Sigmoid colon (tissue), 7 donors: ENCODE measurements around the gene CHCHD4. TPM values are rescaled to one million over a fixed set of nuclear protein-coding genes. Genes with fewer than 3 reads are reported as not detected.

ENCODE experiments used
- DNase-seq: peaks from one replicate; pipeline ENCODE4 v3.0.0-alpha.2; 2019
- H3K27ac ChIP-seq, 4 donors: fragments of 200-600 bp; sonication (generic); one replicate each; pipeline ENCODE4 v1.5.1; 2016 to 2019; ENCODE audit warnings: mild to moderate bottlenecking in 1 of 4
- H3K27me3 ChIP-seq, 3 donors: fragments of 200-600 bp; sonication (generic); one replicate each; pipeline ENCODE4 v1.5.1; 2019; ENCODE audit warnings: mild to moderate bottlenecking in 1 of 3
- H3K36me3 ChIP-seq, 4 donors: fragments of 200-600 bp; sonication (generic); one replicate each; pipeline ENCODE4 v1.5.1; 2016 to 2019
- H3K4me1 ChIP-seq, 4 donors: fragments of 200-600 bp; sonication (generic); one replicate each; pipeline ENCODE4 v1.5.1; 2017 to 2019
- H3K4me3 ChIP-seq, 4 donors: fragments of 200-600 bp; sonication (generic); one replicate each; pipeline ENCODE4 v1.5.1; 2017 to 2019; ENCODE audit warnings: mild to moderate bottlenecking in 2 of 4, moderate library complexity in 1 of 4
- H3K9me3 ChIP-seq, 4 donors: fragments of 200-600 bp in 3 of 4; sonication (generic) in 3 of 4; one replicate each; pipeline versions ENCODE4 v1.5.1 to v1.6.1; 2013 to 2019
- CTCF ChIP-seq, 4 experiments: fragments of 450-650 bp in 3 of 4; fragments of 200-600 bp in 1 of 4; IDR thresholded peaks; one replicate each; pipeline ENCODE4 v1.5.1; 2016 to 2019; ENCODE audit warnings: antibody characterized with exemption in 4 of 4, mild to moderate bottlenecking in 3 of 4, moderate library complexity in 2 of 4
- EP300 ChIP-seq, 4 donors: sonication (generic); formaldehyde crosslinking; IDR thresholded peaks; one replicate each; pipeline ENCODE4 v1.6.1; 2017; ENCODE audit warnings: antibody characterized with exemption in 4 of 4
- POLR2A ChIP-seq, 2 donors: fragments of 450-650 bp; IDR thresholded peaks; one replicate each; pipeline ENCODE4 v1.6.1; 2016; ENCODE audit warnings: antibody characterized with exemption in 2 of 2, mild to moderate bottlenecking in 2 of 2, moderate library complexity in 2 of 2
- POLR2AphosphoS5 ChIP-seq, 4 donors: sonication (generic); formaldehyde crosslinking; IDR thresholded peaks; one replicate each; pipeline ENCODE4 v1.6.1; 2017; ENCODE audit warnings: antibody characterized with exemption in 4 of 4
- WGBS, 2 donors: extraction: QIAGEN DNeasy Blood & Tissue Kit; methylation state at CpG; one replicate each; pipeline ENCODE4 v1.1.7; 2013; 5-methylcytosine and 5-hydroxymethylcytosine counted together
- intact Hi-C: fragments of 100-400 bp; cut with DNase I; formaldehyde crosslinking; loops from one replicate; pipeline ENCODE4 v1.15.1; 2023
- polyA plus RNA-seq, 3 donors: library from polyadenylated mRNA; stranded (reverse); fragments of 200-250 nt; gene quantifications; one replicate each; pipeline ENCODE4 v1.2.3, GENCODE V29; 2013
- total RNA-seq, 4 donors: library from RNA; depleted of rRNA; stranded (reverse); fragments of >200 nt; gene quantifications; one replicate each; pipeline ENCODE4 v1.1.0, GENCODE V29; 2016
- donor health status: healthy with polysubstance abuse.
- donor health status: Bipolar disorder and iron deficiency.
- donor health status: healthy.

CHCHD4 gene
- total and polyA plus RNA-seq, 7 donors = 13.0 to 33.8 (median 20.9) TPM

GRCh38 chr3:14135581-14135980 is 10.9 kb upstream of the CHCHD4 start:
- intact Hi-C loops = no loop called here
- 92 to 95% methylated on average over 11 of the region's 11 CpGs for WGBS, 2 donors

GRCh38 chr3:14134291-14134690 is 9.6 kb upstream of the CHCHD4 start:
- H3K27ac ChIP-seq = no peak overlapping the region
- peaks cover 63 to 100% (median 76%) of the 10 kb centered on the region in 4 donors for H3K36me3 ChIP-seq
- intact Hi-C loops = no loop called here
- 92 to 94% methylated on average over 6 of the region's 6 CpGs for WGBS, 2 donors
- H3K4me1 ChIP-seq = peaks cover 0 to 4% (median 0%) of the 10 kb centered on the region in 4 donors
- DNase-seq = no peak
- no peaks in the 10 kb centered on the region for H3K27me3 ChIP-seq
- no peaks in the 10 kb centered on the region for H3K9me3 ChIP-seq
- H3K4me3 ChIP-seq = no peak overlapping the region
- TF ChIP-seq EP300 (IDR thresholded peaks at IDR 0.05) (no peak), CTCF (IDR thresholded peaks at IDR 0.05) (no peak), POLR2A (IDR thresholded peaks at IDR 0.05) (no peak), POLR2AphosphoS5 (IDR thresholded peaks at IDR 0.05) (no peak)

More at GRCh38 chr3:14135581-14135980, 10.9 kb upstream of the CHCHD4 start:
- Histone ChIP-seq H3K27ac (no peak overlapping the region), H3K27me3 (no peaks in the 10 kb centered on the region), H3K4me3 (no peak overlapping the region), H3K4me1 (peaks cover 0 to 5% (median under 1%) of the 10 kb centered on the region in 4 donors), H3K9me3 (no peaks in the 10 kb centered on the region), H3K36me3 (peaks cover 51 to 100% (median 69%) of the 10 kb centered on the region in 4 donors)
- TF ChIP-seq POLR2A (IDR thresholded peaks at IDR 0.05) = no peak
- TF ChIP-seq EP300 (IDR thresholded peaks at IDR 0.05) = no peak
- no peak for TF ChIP-seq CTCF (IDR thresholded peaks at IDR 0.05)
- no peak for TF ChIP-seq POLR2AphosphoS5 (IDR thresholded peaks at IDR 0.05)
- no peak for DNase-seq

- Histone ChIP-seq H3K9me3 (no peaks in the 10 kb centered on the region), H3K4me3 (no peak overlapping the region), H3K36me3 (peaks cover 63 to 99% (median 73%) of the 10 kb centered on the region in 4 donors), H3K4me1 (peaks cover 0 to 4% (median 0%) of the 10 kb centered on the region in 4 donors), H3K27ac (no peak overlapping the region), H3K27me3 (no peaks in the 10 kb centered on the region)
- TF ChIP-seq EP300 (IDR thresholded peaks at IDR 0.05) = no peak
- TF ChIP-seq POLR2A (IDR thresholded peaks at IDR 0.05) = no peak
- TF ChIP-seq CTCF (IDR thresholded peaks at IDR 0.05) = no peak
- no peak for TF ChIP-seq POLR2AphosphoS5 (IDR thresholded peaks at IDR 0.05)
- DNase-seq = no peak
- WGBS, 2 donors = 97% methylated on average over 5 of the region's 5 CpGs
- intact Hi-C loops = no loop called here
Observed at GRCh38 chr3:14133876-14134275, 9.2 kb upstream of the CHCHD4 start.

GRCh38 chr3:14133188-14133800 is 8.6 kb upstream of the CHCHD4 start:
- H3K4me1 ChIP-seq = peaks cover 0 to 4% (median 1%) of the 10 kb centered on the region in 4 donors
- H3K36me3 ChIP-seq = peaks cover 59 to 97% (median 72%) of the 10 kb centered on the region in 4 donors
- H3K4me3 ChIP-seq = no peak overlapping the region
- no peak overlapping the region for H3K27ac ChIP-seq
- no peaks in the 10 kb centered on the region for H3K27me3 ChIP-seq
- WGBS, 2 donors = 30 to 71% methylated on average over 10 of the region's 10 CpGs
- no peak for TF ChIP-seq CTCF (IDR thresholded peaks at IDR 0.05)
- TF ChIP-seq EP300 (IDR thresholded peaks at IDR 0.05) = no peak
- TF ChIP-seq POLR2AphosphoS5 (IDR thresholded peaks at IDR 0.05) = no peak
- no peak for TF ChIP-seq POLR2A (IDR thresholded peaks at IDR 0.05)
- intact Hi-C loops = no loop called here
- no peak for DNase-seq
- no peaks in the 10 kb centered on the region for H3K9me3 ChIP-seq
